OCI-LY1 (cell line): ENCODE measurements around the gene SH2D6.
A peak's percentile ranks its signal among the peaks of the same experiment; 100 is the strongest.

Experiments used
- H2AFZ ChIP-seq: fragments of 200-600 bp; sonication (generic), shearing (Covaris generic); 2 replicates; pipeline ENCODE4 v1.6.0; 2014; ENCODE audit warnings: antibody characterized with exemption, mild to moderate bottlenecking, low read length
- H3F3A ChIP-seq: fragments of 200-600 bp; sonication (generic), shearing (Covaris generic); 2 replicates; pipeline ENCODE4 v1.6.0; 2014; ENCODE audit warnings: mild to moderate bottlenecking, antibody characterized with exemption, low read length, moderate library complexity; ENCODE audit not compliant: insufficient read depth
- H3K27ac ChIP-seq: fragments of 200-600 bp; sonication (generic); 2 replicates; pipeline ENCODE4 v1.5.1; 2014; ENCODE audit warnings: low read length, mixed run types, mild to moderate bottlenecking, low read depth; ENCODE audit not compliant: poor library complexity, severe bottlenecking
- H3K27me3 ChIP-seq: fragments of 200-600 bp; sonication (generic); 2 replicates; pipeline ENCODE4 v1.6.0; 2014; ENCODE audit warnings: antibody characterized with exemption, mild to moderate bottlenecking, low read length, moderate library complexity; ENCODE audit not compliant: insufficient read depth
- H3K36me3 ChIP-seq: fragments of 200-600 bp; sonication (generic); 2 replicates; pipeline ENCODE4 v1.6.1; 2014; ENCODE audit warnings: mild to moderate bottlenecking, antibody characterized with exemption, low read length, moderate library complexity, mixed read lengths; ENCODE audit not compliant: insufficient read depth
- H3K4me1 ChIP-seq: fragments of 200-600 bp; sonication (generic); 2 replicates; pipeline ENCODE4 v1.5.1; 2014; ENCODE audit warnings: mild to moderate bottlenecking, low read length, moderate library complexity; ENCODE audit not compliant: insufficient read depth, severe bottlenecking
- H3K4me2 ChIP-seq: fragments of 200-600 bp; sonication (generic), shearing (Covaris generic); 2 replicates; pipeline ENCODE4 v1.6.1; 2014; ENCODE audit warnings: low read length
- H3K4me3 ChIP-seq: fragments of 200-600 bp; sonication (generic); 2 replicates; pipeline ENCODE4 v1.5.1; 2014; ENCODE audit warnings: low read length, low read depth, mild to moderate bottlenecking, mixed read lengths; ENCODE audit not compliant: poor library complexity, severe bottlenecking
- H3K79me2 ChIP-seq: fragments of 200-600 bp; shearing (Covaris generic); 2 replicates; pipeline ENCODE4 v1.6.1; 2016; ENCODE audit warnings: mixed run types, low read length, mixed read lengths; ENCODE audit not compliant: insufficient read depth
- H3K9ac ChIP-seq: fragments of 200-600 bp; sonication (generic), shearing (Covaris generic); 2 replicates; pipeline ENCODE4 v1.6.1; 2014; ENCODE audit warnings: mild to moderate bottlenecking, low read length, mixed read lengths
- H3K9me2 ChIP-seq: fragments of 200-600 bp; sonication (generic), shearing (Covaris generic); 2 replicates; pipeline ENCODE4 v1.6.1; 2014; ENCODE audit warnings: low read depth, mild to moderate bottlenecking, low read length, mixed read lengths
- H3K9me3 ChIP-seq: fragments of 200-600 bp; shearing (Covaris generic); 2 replicates; pipeline ENCODE4 v1.6.1; 2014; ENCODE audit warnings: low read length, mixed read lengths
- H4K20me1 ChIP-seq: fragments of 200-600 bp; sonication (generic), shearing (Covaris generic); 2 replicates; pipeline ENCODE4 v1.6.0; 2016; ENCODE audit warnings: mild to moderate bottlenecking, low read length; ENCODE audit not compliant: insufficient read depth
- CTCF ChIP-seq: fragments of 200-600 bp; sonication (generic), shearing (Covaris generic); IDR thresholded peaks from 2 replicates; pipeline ENCODE4 v1.5.1; 2017; ENCODE audit warnings: mild to moderate bottlenecking, antibody characterized with exemption, low read length, moderate library complexity, mixed read lengths
- EZH2 ChIP-seq: fragments of 200-600 bp; sonication (generic), shearing (Covaris generic); IDR thresholded peaks from 2 replicates; pipeline ENCODE4 v1.8.0; 2017; ENCODE audit warnings: borderline replicate concordance, mixed run types, mild to moderate bottlenecking, antibody characterized with exemption, low read length, moderate library complexity, mixed read lengths

SH2D6 gene

DNA sequence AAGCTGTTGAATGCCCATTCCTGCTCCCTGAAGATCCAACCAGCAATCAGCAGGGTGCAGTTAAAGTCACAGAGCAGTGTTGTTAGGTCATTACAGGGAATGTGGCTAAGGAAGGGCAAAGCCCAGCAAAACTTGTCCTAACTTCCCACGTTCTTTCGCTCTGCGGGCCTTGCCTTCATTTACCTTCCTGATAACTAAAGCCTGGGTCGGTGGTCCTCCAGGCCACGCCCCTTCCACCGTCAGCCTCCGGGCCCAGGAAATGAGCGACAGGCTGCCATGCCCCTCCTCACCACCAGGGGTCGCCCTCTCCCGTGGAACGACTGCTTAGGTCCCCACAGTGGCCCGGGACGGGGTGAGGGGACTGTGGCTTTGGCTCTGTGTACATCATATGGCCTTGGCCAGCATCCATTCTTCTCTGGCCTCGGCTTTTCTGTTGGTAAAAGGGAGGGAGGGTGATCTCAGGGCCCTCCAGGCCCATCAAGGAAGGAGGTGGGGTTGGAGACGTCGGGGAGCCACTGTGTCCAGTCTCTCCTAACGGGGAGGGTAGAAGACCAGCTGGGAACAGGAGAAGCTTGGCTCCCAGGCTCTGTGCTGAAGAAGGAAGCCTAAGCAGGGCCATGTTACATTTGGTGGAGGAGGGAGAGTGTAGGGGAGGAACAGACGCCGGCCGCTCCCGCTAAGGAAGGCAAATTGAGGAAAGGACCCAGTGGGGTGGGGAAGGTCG, 2.2 kb downstream of the SH2D6 start:
- H3K36me3 ChIP-seq, result no peaks in the 10 kb centered on the region
- H3K9me3 ChIP-seq, result no peaks in the 10 kb centered on the region
- H3K27me3 ChIP-seq, result no peaks in the 10 kb centered on the region
- H3K4me2 ChIP-seq, result peak overlapping the region; percentile 68
- peak overlapping the region; percentile 35 for H3K4me3 ChIP-seq
- no peaks in the 10 kb centered on the region for H3F3A ChIP-seq
- peak; percentile 99 for TF ChIP-seq CTCF
- no peak for TF ChIP-seq EZH2
- no peaks in the 10 kb centered on the region for H3K79me2 ChIP-seq
- peaks cover 36% of the 10 kb centered on the region for H3K4me1 ChIP-seq
- peak overlapping the region; percentile 80 for H3K27ac ChIP-seq
- H4K20me1 ChIP-seq, result no peaks in the 10 kb centered on the region
- no peaks in the 10 kb centered on the region for H3K9me2 ChIP-seq
- peak overlapping the region; percentile 32 for H2AFZ ChIP-seq
- peak overlapping the region; percentile 27; the same call in 1 of the 2 replicates for H3K9ac ChIP-seq

DNA sequence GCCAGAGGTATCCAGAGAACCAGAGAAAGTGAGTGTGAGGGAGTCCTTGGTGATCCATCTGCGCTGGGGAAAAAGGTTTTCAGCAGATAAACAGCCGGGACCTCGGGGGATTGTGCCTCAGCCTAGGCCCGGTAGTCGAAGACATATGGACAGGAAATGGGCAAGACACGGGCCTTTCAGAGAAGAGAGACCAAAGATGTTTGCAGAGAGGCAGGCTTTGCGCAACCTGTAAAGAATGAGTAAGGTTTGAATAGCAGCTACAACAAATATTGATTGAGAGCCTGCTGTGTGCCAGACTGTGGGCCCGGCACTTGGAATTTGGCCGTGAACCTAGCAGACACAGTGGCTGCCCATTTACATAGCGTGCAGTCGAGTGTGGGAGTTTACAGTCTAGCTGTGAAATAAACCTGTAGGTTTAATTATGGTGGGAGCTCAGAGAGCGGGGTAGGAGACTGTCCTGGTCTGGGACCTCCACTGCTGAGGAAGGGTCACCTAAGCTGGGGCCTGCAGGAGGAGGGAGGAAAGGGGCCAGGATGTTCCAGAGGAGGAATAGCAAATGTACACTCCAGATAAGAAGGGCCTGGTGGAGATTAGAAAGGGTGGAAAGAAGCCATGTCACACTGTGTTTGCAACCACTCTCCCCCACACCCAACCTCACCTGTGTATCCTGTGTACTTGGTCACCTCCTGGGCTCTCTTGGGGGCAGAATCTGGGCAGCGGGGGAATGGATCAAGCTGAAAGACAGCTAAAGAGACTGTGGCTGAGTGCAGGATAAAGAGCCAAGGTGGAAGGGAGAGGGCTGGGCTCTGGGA, 3.0 kb downstream of the SH2D6 start:
- peak overlapping the region; percentile 32 for H2AFZ ChIP-seq
- no peak overlapping the region for H3K27ac ChIP-seq
- H3K9ac ChIP-seq, result peak overlapping the region; percentile 27; the same call in 1 of the 2 replicates
- no peaks in the 10 kb centered on the region for H3K9me3 ChIP-seq
- H3K4me1 ChIP-seq, result peaks cover 36% of the 10 kb centered on the region
- no peaks in the 10 kb centered on the region for H3K36me3 ChIP-seq
- no peaks in the 10 kb centered on the region for H3F3A ChIP-seq
- no peaks in the 10 kb centered on the region for H3K27me3 ChIP-seq
- no peaks in the 10 kb centered on the region for H3K9me2 ChIP-seq
- H3K4me3 ChIP-seq, result peak overlapping the region; percentile 12
- H4K20me1 ChIP-seq, result no peaks in the 10 kb centered on the region
- peak overlapping the region; percentile 68; the same call in 1 of the 2 replicates for H3K4me2 ChIP-seq
- no peak for TF ChIP-seq CTCF
- no peak for TF ChIP-seq EZH2
- no peaks in the 10 kb centered on the region for H3K79me2 ChIP-seq

DNA sequence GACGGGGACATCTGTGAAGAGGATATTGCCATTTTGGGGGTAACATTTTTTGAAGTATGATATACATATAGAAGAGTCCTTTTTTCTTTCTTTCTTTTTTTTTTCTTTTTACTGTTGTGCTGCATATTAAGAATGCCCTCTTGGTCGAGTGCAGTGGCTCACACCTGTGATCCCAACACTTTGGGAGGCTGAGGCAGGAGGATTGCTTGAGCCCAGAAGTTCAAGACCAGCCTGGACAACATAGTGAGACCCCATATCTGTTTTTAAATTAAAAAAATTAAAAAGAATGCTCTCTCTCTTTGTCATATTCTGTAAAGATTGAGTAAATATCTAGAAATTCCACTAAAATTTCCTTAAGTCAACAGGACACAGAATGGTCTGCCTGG, 3.6 kb downstream of the SH2D6 start:
- Histone ChIP-seq H4K20me1 (no peaks in the 10 kb centered on the region), H3K4me3 (no peak overlapping the region), H3K27me3 (no peaks in the 10 kb centered on the region), H3K79me2 (no peaks in the 10 kb centered on the region), H3K9me2 (no peaks in the 10 kb centered on the region), H3K9me3 (no peaks in the 10 kb centered on the region), H3F3A (no peaks in the 10 kb centered on the region), H3K9ac (no peak overlapping the region), H3K4me2 (no peak overlapping the region), H3K36me3 (no peaks in the 10 kb centered on the region), H2AFZ (no peak overlapping the region), H3K27ac (no peak overlapping the region), H3K4me1 (peaks cover 36% of the 10 kb centered on the region)
- TF ChIP-seq EZH2, result no peak
- no peak for TF ChIP-seq CTCF
